ENCODE measurements around the gene GINS2.

DNA sequence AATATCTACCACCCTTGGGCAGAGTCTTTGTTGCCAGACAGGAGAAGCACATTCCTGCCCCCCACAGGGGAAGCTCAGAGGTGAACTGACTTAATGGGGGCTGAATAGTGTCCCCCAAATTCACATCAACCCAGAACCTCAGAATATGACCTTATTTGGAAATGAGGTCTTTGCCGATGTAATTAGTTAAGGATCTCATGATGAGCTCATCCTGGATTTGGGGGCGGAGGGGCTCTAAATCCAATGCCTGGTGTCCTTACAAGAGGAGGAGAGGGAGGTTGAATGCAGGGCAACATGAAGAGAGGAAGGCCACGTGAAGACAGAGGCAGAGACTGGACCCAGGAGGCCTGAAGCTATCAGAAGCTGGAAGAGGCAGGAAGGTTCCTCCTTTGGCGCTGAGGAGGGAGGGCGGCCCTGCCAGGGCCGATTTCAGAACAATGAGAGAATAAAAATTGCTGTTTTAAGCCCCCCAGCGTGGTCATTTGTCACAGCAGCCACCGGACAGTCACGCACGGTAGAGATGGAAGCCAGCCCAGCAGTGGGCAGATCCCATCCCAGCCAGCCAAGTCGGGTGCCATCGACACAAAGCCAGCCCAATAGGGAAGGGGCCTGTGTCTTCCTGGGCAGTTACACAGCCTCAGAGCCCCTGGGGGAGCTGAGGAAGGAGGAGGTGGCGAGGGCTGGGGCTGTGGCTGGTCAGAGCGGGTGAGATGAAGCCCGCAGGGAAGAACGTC lies 40.9 kb upstream of the GINS2 start:
- TF ChIP-seq, protein P1, sequence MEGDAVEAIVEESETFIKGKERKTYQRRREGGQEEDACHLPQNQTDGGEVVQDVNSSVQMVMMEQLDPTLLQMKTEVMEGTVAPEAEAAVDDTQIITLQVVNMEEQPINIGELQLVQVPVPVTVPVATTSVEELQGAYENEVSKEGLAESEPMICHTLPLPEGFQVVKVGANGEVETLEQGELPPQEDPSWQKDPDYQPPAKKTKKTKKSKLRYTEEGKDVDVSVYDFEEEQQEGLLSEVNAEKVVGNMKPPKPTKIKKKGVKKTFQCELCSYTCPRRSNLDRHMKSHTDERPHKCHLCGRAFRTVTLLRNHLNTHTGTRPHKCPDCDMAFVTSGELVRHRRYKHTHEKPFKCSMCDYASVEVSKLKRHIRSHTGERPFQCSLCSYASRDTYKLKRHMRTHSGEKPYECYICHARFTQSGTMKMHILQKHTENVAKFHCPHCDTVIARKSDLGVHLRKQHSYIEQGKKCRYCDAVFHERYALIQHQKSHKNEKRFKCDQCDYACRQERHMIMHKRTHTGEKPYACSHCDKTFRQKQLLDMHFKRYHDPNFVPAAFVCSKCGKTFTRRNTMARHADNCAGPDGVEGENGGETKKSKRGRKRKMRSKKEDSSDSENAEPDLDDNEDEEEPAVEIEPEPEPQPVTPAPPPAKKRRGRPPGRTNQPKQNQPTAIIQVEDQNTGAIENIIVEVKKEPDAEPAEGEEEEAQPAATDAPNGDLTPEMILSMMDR (IDR thresholded peaks at IDR 0.05; ENCODE audit: low read length), result no peak
- TF ChIP-seq EZH2 (IDR thresholded peaks at IDR 0.05; ENCODE audit: borderline replicate concordance, low read length), result no peak

Measured in OCI-LY1 (cell line).